Spleen (tissue), 11 donors: ENCODE measurements around the gene FBXW8. TPM values are rescaled to one million over a fixed set of nuclear protein-coding genes. Genes with fewer than 3 reads are reported as not detected.

Experiments
- DNase-seq: peaks from one replicate; pipeline ENCODE4 v3.0.0-alpha.2; 2020
- H3K27ac ChIP-seq, 8 donors: fragments of 200-600 bp; sonication (generic) in 7 of 8; 1 replicate in 4 of 8; 2 replicates in 4 of 8; pipeline versions ENCODE4 v1.5.0 to v1.8.0; 2016 to 2021; ENCODE audit warnings: inconsistent platforms in 4 of 8, mild to moderate bottlenecking in 4 of 8, moderate library complexity in 1 of 8
- H3K27me3 ChIP-seq, 7 donors: fragments of 200-600 bp; sonication (generic) in 6 of 7; replicated peaks in 1 of 7; 1 replicate in 4 of 7; 2 replicates in 3 of 7; pipeline versions ENCODE4 v1.5.0 to v1.8.0; 2016 to 2021; ENCODE audit warnings: inconsistent platforms in 3 of 7, mild to moderate bottlenecking in 1 of 7
- H3K36me3 ChIP-seq, 6 donors: fragments of 200-600 bp; sonication (generic) in 5 of 6; 1 replicate in 4 of 6; 2 replicates in 2 of 6; pipeline versions ENCODE4 v1.5.0 to v1.8.0; 2016 to 2021; ENCODE audit warnings: inconsistent platforms in 2 of 6
- H3K4me1 ChIP-seq, 6 donors: fragments of 200-600 bp; sonication (generic) in 5 of 6; 1 replicate in 3 of 6; 2 replicates in 3 of 6; pipeline versions ENCODE4 v1.5.0 to v1.8.0; 2016 to 2021; ENCODE audit warnings: inconsistent platforms in 3 of 6
- H3K4me3 ChIP-seq, 8 donors: fragments of 200-600 bp; sonication (generic) in 7 of 8; 1 replicate in 4 of 8; 2 replicates in 4 of 8; pipeline versions ENCODE4 v1.5.0 to v1.8.0; 2016 to 2021; ENCODE audit warnings: inconsistent platforms in 4 of 8, mild to moderate bottlenecking in 4 of 8, moderate library complexity in 2 of 8
- H3K9me3 ChIP-seq, 8 donors: fragments of 200-600 bp; sonication (generic) in 7 of 8; 1 replicate in 4 of 8; 2 replicates in 4 of 8; pipeline versions ENCODE4 v1.5.0 to v1.8.0; 2016 to 2021; ENCODE audit warnings: inconsistent platforms in 4 of 8
- POLR2A ChIP-seq, 3 donors: fragments of 450-650 bp; IDR thresholded peaks; one replicate each; pipeline ENCODE4 v1.5.1; 2017; ENCODE audit warnings: antibody characterized with exemption in 3 of 3, mild to moderate bottlenecking in 1 of 3
- POLR2AphosphoS5 ChIP-seq, 3 donors: sonication (generic); formaldehyde crosslinking; IDR thresholded peaks; one replicate each; pipeline ENCODE4 v1.5.1; 2017; ENCODE audit warnings: antibody characterized with exemption in 3 of 3
- WGBS, 5 donors: extraction: QIAGEN DNeasy Blood & Tissue Kit in 3 of 5; methylation state at CpG; one replicate each; pipeline versions ENCODE4 v1.1.5 to v1.1.7; 2013 to 2018; 5-methylcytosine and 5-hydroxymethylcytosine counted together
- intact Hi-C: fragments of 100-400 bp; cut with DNase I; formaldehyde crosslinking; loops from one replicate; pipeline ENCODE4 v1.15.0; 2023; ENCODE audit warnings: low total_unique reads
- polyA plus RNA-seq, 3 donors: library from polyadenylated mRNA; stranded (reverse); fragments of 200-250 nt; gene quantifications; one replicate each; pipeline ENCODE4 v1.2.1, GENCODE V29; 2013
- total RNA-seq, 7 donors: library from RNA; depleted of rRNA in 3 of 7; stranded (reverse); fragments of >200 nt in 3 of 7; fragmentation: NEBNext Ultra II Directional in 4 of 7; extraction: Animal tissue kit (Norgen Biotek cat#: 25700) in 4 of 7; gene quantifications; one replicate each; pipeline versions ENCODE4 v1.1.0 to v1.2.1, GENCODE V29; 2016 to 2021
- TF ChIP-seq, protein P1 (sequence below), 11 experiments: fragments of 200-600 bp in 7 of 11; fragments of 450-650 bp in 4 of 11; sonication (generic) in 4 of 11; IDR thresholded peaks in 8 of 11; conservative IDR thresholded peaks in 3 of 11; 1 replicate in 7 of 11; 2 replicates in 4 of 11; pipeline versions ENCODE4 v1.4.0 to v1.8.0; 2016 to 2021; ENCODE audit warnings: antibody characterized with exemption in 11 of 11, inconsistent platforms in 4 of 11, mild to moderate bottlenecking in 1 of 11
- donor health status: healthy with polysubstance abuse.
- donor health status: DM: no; HTN: no; CAD: no; lungs with moderate emphysema.
- donor health status: DM: no; HTN: no; CAD: no.
- donor health status: Bipolar disorder and iron deficiency.
- donor health status: healthy.
- donor health status: DM: no; HTN: no; CAD: no.
- donor health status: DM: yes; HTN: yes; CAD: no.

The FBXW8 gene
- total and polyA plus RNA-seq, 10 donors: 2.2 to 17.3 (median 11.8) TPM

DNA sequence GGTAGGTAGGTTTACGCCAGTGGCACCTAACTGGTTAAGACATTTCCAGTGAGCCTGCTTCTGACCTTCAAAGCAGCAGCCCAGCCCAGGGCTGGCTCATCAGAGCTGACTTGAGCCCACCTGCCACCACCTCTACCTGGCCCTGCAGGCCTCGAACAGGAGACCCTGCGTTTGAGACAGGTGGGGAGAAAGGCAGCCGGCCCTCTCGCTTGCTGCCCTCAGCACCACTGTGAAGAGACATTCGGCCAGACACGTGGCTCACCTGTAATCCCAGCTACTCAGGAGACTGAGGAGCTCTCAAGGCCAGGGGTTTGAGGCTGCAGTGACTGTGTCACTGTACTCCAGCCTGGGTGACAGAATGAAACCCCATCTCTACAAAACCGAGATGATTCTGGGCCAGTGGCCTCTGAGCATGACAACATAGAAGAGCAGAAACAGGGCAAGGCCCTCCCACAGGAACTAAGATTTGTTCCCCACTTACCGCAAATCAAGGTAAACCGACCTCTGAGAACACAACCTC is 114.3 kb downstream of the FBXW8 start:
- no peaks in the 10 kb centered on the region for H3K9me3 ChIP-seq
- DNase-seq: no peak

DNA sequence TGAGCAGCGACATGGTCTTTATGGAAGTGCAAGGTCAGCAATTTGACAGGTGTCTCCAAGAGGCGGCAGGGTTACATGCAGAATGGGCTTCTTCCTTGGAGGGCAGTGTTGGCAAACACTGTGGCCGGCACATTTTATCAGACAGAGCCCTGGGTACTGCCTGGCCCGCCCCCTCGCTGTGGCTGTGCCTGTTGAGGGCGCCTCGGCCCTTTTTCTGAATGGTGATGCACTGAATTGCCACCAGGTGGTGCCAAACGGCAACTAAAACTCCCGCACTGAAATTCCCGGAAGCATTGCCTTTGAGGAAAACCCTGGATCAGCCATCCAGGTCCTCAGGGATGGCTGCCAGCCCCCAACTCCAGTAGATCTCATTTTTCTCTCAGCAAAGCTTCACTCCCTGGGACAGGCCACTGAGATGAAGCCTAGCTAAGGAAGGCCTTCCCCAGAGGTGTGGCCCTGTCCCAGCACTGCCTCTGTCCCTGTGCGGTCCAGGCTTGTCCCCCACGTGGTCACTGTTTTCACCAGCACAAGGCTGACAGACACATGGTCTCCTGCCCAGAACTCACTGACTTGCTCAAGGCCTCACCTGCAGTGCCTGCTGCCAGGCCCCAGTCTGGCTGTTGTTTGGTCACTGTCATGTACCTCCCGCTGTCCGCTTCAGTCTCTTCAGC is 114.9 kb downstream of the FBXW8 start:
- no peaks in the 10 kb centered on the region for H3K9me3 ChIP-seq
- TF ChIP-seq, protein P1, sequence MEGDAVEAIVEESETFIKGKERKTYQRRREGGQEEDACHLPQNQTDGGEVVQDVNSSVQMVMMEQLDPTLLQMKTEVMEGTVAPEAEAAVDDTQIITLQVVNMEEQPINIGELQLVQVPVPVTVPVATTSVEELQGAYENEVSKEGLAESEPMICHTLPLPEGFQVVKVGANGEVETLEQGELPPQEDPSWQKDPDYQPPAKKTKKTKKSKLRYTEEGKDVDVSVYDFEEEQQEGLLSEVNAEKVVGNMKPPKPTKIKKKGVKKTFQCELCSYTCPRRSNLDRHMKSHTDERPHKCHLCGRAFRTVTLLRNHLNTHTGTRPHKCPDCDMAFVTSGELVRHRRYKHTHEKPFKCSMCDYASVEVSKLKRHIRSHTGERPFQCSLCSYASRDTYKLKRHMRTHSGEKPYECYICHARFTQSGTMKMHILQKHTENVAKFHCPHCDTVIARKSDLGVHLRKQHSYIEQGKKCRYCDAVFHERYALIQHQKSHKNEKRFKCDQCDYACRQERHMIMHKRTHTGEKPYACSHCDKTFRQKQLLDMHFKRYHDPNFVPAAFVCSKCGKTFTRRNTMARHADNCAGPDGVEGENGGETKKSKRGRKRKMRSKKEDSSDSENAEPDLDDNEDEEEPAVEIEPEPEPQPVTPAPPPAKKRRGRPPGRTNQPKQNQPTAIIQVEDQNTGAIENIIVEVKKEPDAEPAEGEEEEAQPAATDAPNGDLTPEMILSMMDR (IDR thresholded peaks at IDR 0.05 in 8 of 11, conservative IDR thresholded peaks at IDR 0.05 in 3 of 11): peak; percentile 74 to 94 (median 89)
- TF ChIP-seq POLR2AphosphoS5 (IDR thresholded peaks at IDR 0.05) (peak; percentile 17 to 38 (median 36)), POLR2A (IDR thresholded peaks at IDR 0.05) (no peak)
- peak overlapping the region in 2 of 8 donors; percentile 8 to 44 for H3K27ac ChIP-seq
- DNase-seq: peak; percentile 88
- intact Hi-C loops: loop anchor here (2.0 kb wide), 1 partner anchor 93 kb away; no protein-coding TSS in a partner anchor
- H3K4me3 ChIP-seq: no peak overlapping the region
- H3K36me3 ChIP-seq: peaks cover 0 to 98% (median 65%) of the 10 kb centered on the region in 6 donors
- H3K4me1 ChIP-seq: peaks cover 0 to 9% (median 7%) of the 10 kb centered on the region in 6 donors
- no peaks in the 10 kb centered on the region for H3K27me3 ChIP-seq
- WGBS, 5 donors: 37 to 45% (median 44%) methylated on average over 12 to 14 of the region's 14 CpGs

More for the DNA sequence above, 114.3 kb downstream of the FBXW8 start:
- Histone ChIP-seq H3K36me3 (peaks cover 0 to 98% (median 63%) of the 10 kb centered on the region in 6 donors), H3K4me3 (no peak overlapping the region), H3K27me3 (no peaks in the 10 kb centered on the region), H3K4me1 (peaks cover 0 to 9% (median 7%) of the 10 kb centered on the region in 6 donors), H3K27ac (no peak overlapping the region)
- WGBS, 5 donors: 87 to 96% (median 93%) methylated on average over 8 to 10 of the region's 10 CpGs
- TF ChIP-seq, protein P1 (IDR thresholded peaks at IDR 0.05 in 8 of 11, conservative IDR thresholded peaks at IDR 0.05 in 3 of 11): no peak
- TF ChIP-seq POLR2AphosphoS5 (IDR thresholded peaks at IDR 0.05) (no peak), POLR2A (IDR thresholded peaks at IDR 0.05) (no peak)
- intact Hi-C loops: loop anchor here (2.0 kb wide), 1 partner anchor 94 kb away; no protein-coding TSS in a partner anchor

- intact Hi-C loops: no loop called here
- H3K36me3 ChIP-seq: peaks cover 0 to 99% (median 65%) of the 10 kb centered on the region in 6 donors
Observed at GRCh38 chr12:117026343-117026742, 115.6 kb downstream of the FBXW8 start.

More at GRCh38 chr12:117026343-117026742, 115.6 kb downstream of the FBXW8 start:
- WGBS, 5 donors: 89 to 98% (median 90%) methylated on average over 4 of the region's 4 CpGs
- DNase-seq: no peak
- H3K9me3 ChIP-seq: no peaks in the 10 kb centered on the region
- TF ChIP-seq POLR2AphosphoS5 (IDR thresholded peaks at IDR 0.05) (no peak), POLR2A (IDR thresholded peaks at IDR 0.05) (no peak)
- TF ChIP-seq, protein P1 (IDR thresholded peaks at IDR 0.05 in 8 of 11, conservative IDR thresholded peaks at IDR 0.05 in 3 of 11): no peak
- H3K27me3 ChIP-seq: no peaks in the 10 kb centered on the region
- no peak overlapping the region for H3K27ac ChIP-seq
- peaks cover 0 to 9% (median 7%) of the 10 kb centered on the region in 6 donors for H3K4me1 ChIP-seq
- H3K4me3 ChIP-seq: no peak overlapping the region
